HG03575 (cell line): ENCODE results near the gene ST3GAL6.
"Not testable (repeated sequence)": the region's sequence is repeated elsewhere in the genome, so short reads cannot be mapped to it uniquely, and the experiment has no call there.

ENCODE experiments used
- ATAC-seq: cut with Tn5 transposase; IDR thresholded peaks from one replicate; pipeline ENCODE4 v1.9.1; 2021; ENCODE audit not compliant: unreplicated experiment, insufficient number of reproducible peaks, low FRiP score; ENCODE audit errors: extremely low read depth

Gene ST3GAL6

DNA sequence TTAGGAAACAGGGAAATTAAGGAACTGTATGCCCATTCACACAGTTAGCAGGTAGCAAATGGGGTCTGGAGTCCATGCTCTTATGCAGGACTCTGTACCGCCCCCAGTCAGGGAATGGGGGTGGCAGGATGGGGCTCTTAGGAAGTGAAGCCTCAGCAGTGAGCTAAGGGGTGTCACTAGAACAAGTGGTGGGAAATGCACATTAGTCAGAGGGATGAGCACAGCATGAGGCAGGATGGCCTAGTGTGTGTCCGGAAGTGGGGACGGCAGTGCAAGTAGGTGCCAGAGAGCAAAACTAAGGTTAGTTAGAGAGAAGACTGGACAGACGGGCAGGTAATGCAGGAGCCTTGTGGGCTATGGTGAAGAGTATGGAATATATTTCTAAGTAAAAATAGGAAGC is 60.7 kb downstream of the ST3GAL6 start:
- no peak for ATAC-seq

- ATAC-seq = no peak
Measured at GRCh38 chr3:98824256-98824655, 61.1 kb downstream of the ST3GAL6 start.

- ATAC-seq = no peak
Measured at GRCh38 chr3:98826126-98826525, 63.0 kb downstream of the ST3GAL6 start.

- no peak for ATAC-seq
Measured at GRCh38 chr3:98827221-98827920, 64.2 kb downstream of the ST3GAL6 start.

DNA sequence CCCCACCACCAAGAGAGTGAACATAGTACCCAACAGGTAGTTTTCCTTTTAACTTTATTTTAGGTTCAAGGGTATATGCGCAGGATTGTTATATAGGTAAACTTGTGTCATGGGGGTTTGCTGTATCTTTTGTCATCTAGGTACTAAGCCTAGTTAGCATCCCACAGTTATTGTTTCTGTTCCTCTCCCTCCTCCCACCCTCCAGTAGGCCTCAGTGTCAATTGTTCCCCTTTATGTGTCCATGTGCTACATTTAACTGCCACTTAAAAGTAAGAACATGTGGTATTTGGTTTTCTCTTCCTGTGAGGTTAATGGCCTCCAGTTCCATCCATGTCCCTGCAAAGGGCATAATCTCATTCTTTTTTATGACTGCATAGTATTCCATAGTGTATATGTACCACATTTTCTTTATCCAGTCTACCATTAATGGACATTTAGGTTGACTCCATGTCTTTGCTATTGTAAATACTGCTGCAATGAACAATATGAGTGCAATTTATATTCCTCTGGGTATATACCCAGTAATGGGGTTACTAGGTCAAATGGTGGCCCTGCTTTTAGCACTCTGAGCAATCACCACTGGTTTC is 66.2 kb downstream of the ST3GAL6 start:
- no peak for ATAC-seq

DNA sequence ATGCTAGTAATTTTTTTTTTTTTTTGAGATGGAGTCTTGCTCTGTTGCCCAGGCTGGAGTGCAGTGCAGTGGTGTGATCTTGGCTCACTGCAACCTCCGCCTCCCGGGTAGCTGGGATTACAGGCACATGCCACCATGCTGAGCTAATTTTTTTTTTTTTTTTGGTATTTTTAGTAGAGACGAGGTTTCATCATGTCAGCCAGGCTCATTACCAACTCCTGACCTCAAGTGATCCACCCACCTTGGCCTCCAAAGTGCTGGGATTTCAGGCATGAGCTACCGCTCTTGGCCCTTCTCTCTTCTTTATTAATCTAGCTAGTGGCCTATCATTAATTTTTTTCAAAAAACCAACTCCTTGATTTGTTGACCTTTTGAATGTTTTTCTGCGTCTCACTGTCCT is 67.9 kb downstream of the ST3GAL6 start:
- ATAC-seq = not testable (repeated sequence)

GRCh38 chr3:98839846-98840245 is 76.7 kb downstream of the ST3GAL6 start:
- no peak for ATAC-seq

DNA sequence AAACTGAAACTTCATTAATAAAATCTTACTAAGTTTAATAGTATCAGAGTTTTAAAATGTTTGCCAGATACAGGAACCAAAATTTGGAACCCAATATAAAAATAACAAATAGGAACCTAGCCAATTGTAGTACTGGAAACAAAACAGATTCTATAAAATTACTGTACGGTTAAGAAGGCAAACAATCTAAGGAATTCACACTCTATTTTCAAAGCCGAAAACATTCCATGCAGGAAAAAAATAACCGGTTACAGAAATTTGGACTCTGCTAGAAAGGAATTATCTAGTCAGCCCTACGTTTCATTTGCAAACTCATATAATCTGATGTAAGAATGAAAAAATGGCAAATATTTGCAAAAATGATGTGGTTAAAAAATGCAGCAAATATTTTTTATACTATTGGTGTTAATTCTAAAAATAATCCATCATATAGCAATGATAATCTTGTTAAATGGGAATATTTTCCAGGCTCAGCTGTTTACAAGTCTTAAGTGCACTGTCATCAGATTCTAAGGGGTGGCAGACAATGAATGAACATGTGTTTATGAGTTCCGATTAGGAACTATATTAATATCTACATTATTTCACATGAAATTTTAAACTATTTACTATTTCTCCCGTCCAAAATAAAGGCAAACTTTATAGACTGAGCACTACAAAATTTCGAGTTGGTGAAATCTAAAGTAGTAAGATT is 80.3 kb downstream of the ST3GAL6 start:
- ATAC-seq = no peak
